Astrocyte (in vitro differentiated cells and primary cell): ENCODE results near the gene ENHO. TPM values are rescaled to one million over a fixed set of nuclear protein-coding genes. Genes with fewer than 3 reads are reported as not detected.
A peak's percentile ranks its signal among the peaks of the same experiment; 100 is the strongest.

Experiments used
- DNase-seq: peaks from one replicate; pipeline ENCODE4 v3.0.0-alpha.2; 2010; ENCODE audit warnings: low read depth
- FAIRE-seq: peaks from 2 replicates; lab custom pipeline; 2011; peaks lifted over from hg19 to GRCh38; lab: Jason Lieb, UNC
- H2AFZ ChIP-seq: 2 replicates; pipeline ENCODE4 v1.6.0; 2012; ENCODE audit warnings: low read depth, low read length, inconsistent platforms
- H3K27ac ChIP-seq: 2 replicates; pipeline ENCODE4 v1.5.1; 2011; ENCODE audit warnings: low read depth, low read length, inconsistent platforms
- H3K27me3 ChIP-seq: 2 replicates; pipeline ENCODE4 v1.6.0; 2011; ENCODE audit warnings: low read length, inconsistent platforms; ENCODE audit not compliant: insufficient read depth
- H3K36me3 ChIP-seq: 2 replicates; pipeline ENCODE4 v1.5.1; 2011; ENCODE audit warnings: low read length, inconsistent platforms; ENCODE audit not compliant: insufficient read depth
- H3K4me1 ChIP-seq: 2 replicates; pipeline ENCODE4 v1.5.1; 2011; ENCODE audit warnings: low read length, inconsistent platforms; ENCODE audit not compliant: insufficient read depth
- H3K4me2 ChIP-seq: 2 replicates; pipeline ENCODE4 v1.6.0; 2012; ENCODE audit warnings: low read length, inconsistent platforms
- H3K4me3 ChIP-seq: 2 replicates; pipeline ENCODE4 v1.5.1; 2011; ENCODE audit warnings: low read depth, mild to moderate bottlenecking, low read length, inconsistent platforms; ENCODE audit not compliant: insufficient read depth
- H3K79me2 ChIP-seq: 2 replicates; pipeline ENCODE4 v1.6.0; 2012; ENCODE audit warnings: mild to moderate bottlenecking, low read length, inconsistent platforms; ENCODE audit not compliant: insufficient read depth
- H3K9ac ChIP-seq: 2 replicates; pipeline ENCODE4 v1.6.0; 2012; ENCODE audit warnings: mild to moderate bottlenecking, low read length, inconsistent platforms
- H3K9me3 ChIP-seq: 2 replicates; pipeline ENCODE4 v1.5.1; 2012; ENCODE audit warnings: low read depth, mild to moderate bottlenecking, low read length, inconsistent platforms; ENCODE audit not compliant: insufficient read depth
- H4K20me1 ChIP-seq: 2 replicates; pipeline ENCODE4 v1.6.0; 2012; ENCODE audit warnings: low read length, inconsistent platforms; ENCODE audit not compliant: insufficient read depth
- H3K27ac Mint-ChIP-seq: one replicate; pipeline ENCODE4 v1.8.0; 2021; ENCODE audit warnings: mild to moderate bottlenecking, mixed read lengths; ENCODE audit not compliant: unreplicated experiment
- H3K27me3 Mint-ChIP-seq: one replicate; pipeline ENCODE4 v1.8.0; 2021; ENCODE audit warnings: low read depth, mixed read lengths; ENCODE audit not compliant: unreplicated experiment
- H3K36me3 Mint-ChIP-seq: one replicate; pipeline ENCODE4 v1.8.0; 2021; ENCODE audit warnings: low read depth, mixed read lengths; ENCODE audit not compliant: unreplicated experiment
- H3K4me1 Mint-ChIP-seq: one replicate; pipeline ENCODE4 v1.8.0; 2021; ENCODE audit warnings: low read depth, mixed read lengths; ENCODE audit not compliant: unreplicated experiment
- H3K4me3 Mint-ChIP-seq: one replicate; pipeline ENCODE4 v1.8.0; 2021; ENCODE audit warnings: mild to moderate bottlenecking, moderate library complexity, mixed read lengths; ENCODE audit not compliant: unreplicated experiment
- H3K9me3 Mint-ChIP-seq: one replicate; pipeline ENCODE4 v1.8.0; 2021; ENCODE audit warnings: mild to moderate bottlenecking, mixed read lengths; ENCODE audit not compliant: unreplicated experiment
- CTCF ChIP-seq: IDR thresholded peaks from 2 replicates; pipeline ENCODE4 v1.5.1; 2011; ENCODE audit warnings: low read depth, mild to moderate bottlenecking, inconsistent platforms, low read length, moderate library complexity; ENCODE audit not compliant: insufficient read depth
- EZH2 ChIP-seq: IDR thresholded peaks from 2 replicates; pipeline ENCODE4 v1.6.1; 2012; ENCODE audit warnings: mild to moderate bottlenecking, low read length, inconsistent platforms; ENCODE audit not compliant: insufficient read depth
- total RNA-seq: library from RNA; stranded (reverse); gene quantifications from 2 replicates; pipeline ENCODE4 v1.2.1, GENCODE V29; 2021

ENHO gene
- total RNA-seq, 1 donor from 2014 or later, result 1.1 TPM

GRCh38 chr9:34568133-34568532, 45.3 kb upstream of the ENHO start:
- Mint-ChIP-seq H3K27me3 (peaks cover 58% of the 10 kb centered on the region), H3K4me3 (no peak overlapping the region), H3K4me1 (peaks cover 13% of the 10 kb centered on the region), H3K27ac (no peak overlapping the region), H3K36me3 (peaks cover 23% of the 10 kb centered on the region), H3K9me3 (peaks cover 4% of the 10 kb centered on the region)
- H3K79me2 ChIP-seq, result no peaks in the 10 kb centered on the region
- DNase-seq, result no peak
- H2AFZ ChIP-seq, result no peak overlapping the region
- no peak overlapping the region for H3K4me2 ChIP-seq
- H3K27ac ChIP-seq, result no peak overlapping the region
- no peak overlapping the region for H3K9ac ChIP-seq
- TF ChIP-seq CTCF, result no peak
- TF ChIP-seq EZH2, result no peak
- no peak overlapping the region for H3K4me3 ChIP-seq
- H3K27me3 ChIP-seq, result peaks cover 32% of the 10 kb centered on the region
- no peaks in the 10 kb centered on the region for H4K20me1 ChIP-seq
- H3K9me3 ChIP-seq, result no peaks in the 10 kb centered on the region
- no peak for FAIRE-seq
- H3K4me1 ChIP-seq, result no peaks in the 10 kb centered on the region
- H3K36me3 ChIP-seq, result no peaks in the 10 kb centered on the region

DNA sequence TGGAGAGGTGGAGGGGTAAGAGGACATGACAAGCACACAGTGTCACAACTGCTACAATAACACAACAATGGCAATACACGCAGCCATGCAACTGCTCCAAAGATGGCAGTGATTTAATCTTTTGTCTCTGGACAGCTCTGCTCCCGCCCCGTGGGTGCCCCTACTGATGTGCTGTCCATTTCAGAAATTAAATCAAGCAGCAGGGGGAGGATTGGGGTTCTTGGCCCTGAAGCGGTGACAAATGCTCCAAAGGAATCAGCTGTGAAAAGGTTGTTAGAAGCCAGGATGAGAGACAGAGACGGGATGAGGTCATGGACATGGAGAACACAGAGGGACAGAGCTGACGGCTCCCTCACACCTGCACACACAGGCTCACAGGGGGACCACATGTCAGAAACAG, 44.2 kb upstream of the ENHO start:
- Histone ChIP-seq H3K9me3 (no peaks in the 10 kb centered on the region), H3K36me3 (no peaks in the 10 kb centered on the region), H3K79me2 (no peaks in the 10 kb centered on the region), H3K4me3 (no peak overlapping the region), H3K27ac (no peak overlapping the region), H3K4me1 (no peaks in the 10 kb centered on the region), H4K20me1 (no peaks in the 10 kb centered on the region), H3K9ac (no peak overlapping the region), H2AFZ (no peak overlapping the region), H3K27me3 (peaks cover 28% of the 10 kb centered on the region), H3K4me2 (no peak overlapping the region)
- Mint-ChIP-seq H3K4me1 (peaks cover 13% of the 10 kb centered on the region), H3K36me3 (peaks cover 31% of the 10 kb centered on the region), H3K27me3 (peaks cover 55% of the 10 kb centered on the region), H3K27ac (no peak overlapping the region), H3K4me3 (no peak overlapping the region), H3K9me3 (peaks cover 8% of the 10 kb centered on the region)
- TF ChIP-seq CTCF, result no peak
- TF ChIP-seq EZH2, result peak; percentile 13
- DNase-seq (no peak), FAIRE-seq (no peak)

- H3K36me3 Mint-ChIP-seq, result peaks cover 31% of the 10 kb centered on the region
- H3K27ac ChIP-seq, result no peak overlapping the region
- no peak overlapping the region for H3K27ac Mint-ChIP-seq
- H3K4me1 ChIP-seq, result no peaks in the 10 kb centered on the region
- H4K20me1 ChIP-seq, result no peaks in the 10 kb centered on the region
- peaks cover 49% of the 10 kb centered on the region for H3K27me3 Mint-ChIP-seq
- no peak for TF ChIP-seq EZH2
- no peak for TF ChIP-seq CTCF
- H3K4me2 ChIP-seq, result no peak overlapping the region
- no peak overlapping the region for H3K4me3 ChIP-seq
- peaks cover 28% of the 10 kb centered on the region for H3K27me3 ChIP-seq
- FAIRE-seq (no peak), DNase-seq (no peak)
- no peaks in the 10 kb centered on the region for H3K36me3 ChIP-seq
- peaks cover 8% of the 10 kb centered on the region for H3K9me3 Mint-ChIP-seq
- no peak overlapping the region for H3K4me3 Mint-ChIP-seq
- no peak overlapping the region for H2AFZ ChIP-seq
- H3K9ac ChIP-seq, result no peak overlapping the region
- H3K4me1 Mint-ChIP-seq, result peaks cover 14% of the 10 kb centered on the region
- H3K79me2 ChIP-seq, result no peaks in the 10 kb centered on the region
- H3K9me3 ChIP-seq, result no peaks in the 10 kb centered on the region
Measured at GRCh38 chr9:34566322-34566721, 43.5 kb upstream of the ENHO start.
